Measurements from ENCODE around the gene DHRS7. TPM values are rescaled to one million over a fixed set of nuclear protein-coding genes. Genes with fewer than 3 reads are reported as not detected.

DHRS7 gene
- total and polyA plus RNA-seq, 2 experiments from 2014 or later = 39.3 to 39.4 TPM

GRCh38 chr14:60165547-60165876 lies 314 bp upstream of the DHRS7 start (continued):
- TF ChIP-seq, protein P1, sequence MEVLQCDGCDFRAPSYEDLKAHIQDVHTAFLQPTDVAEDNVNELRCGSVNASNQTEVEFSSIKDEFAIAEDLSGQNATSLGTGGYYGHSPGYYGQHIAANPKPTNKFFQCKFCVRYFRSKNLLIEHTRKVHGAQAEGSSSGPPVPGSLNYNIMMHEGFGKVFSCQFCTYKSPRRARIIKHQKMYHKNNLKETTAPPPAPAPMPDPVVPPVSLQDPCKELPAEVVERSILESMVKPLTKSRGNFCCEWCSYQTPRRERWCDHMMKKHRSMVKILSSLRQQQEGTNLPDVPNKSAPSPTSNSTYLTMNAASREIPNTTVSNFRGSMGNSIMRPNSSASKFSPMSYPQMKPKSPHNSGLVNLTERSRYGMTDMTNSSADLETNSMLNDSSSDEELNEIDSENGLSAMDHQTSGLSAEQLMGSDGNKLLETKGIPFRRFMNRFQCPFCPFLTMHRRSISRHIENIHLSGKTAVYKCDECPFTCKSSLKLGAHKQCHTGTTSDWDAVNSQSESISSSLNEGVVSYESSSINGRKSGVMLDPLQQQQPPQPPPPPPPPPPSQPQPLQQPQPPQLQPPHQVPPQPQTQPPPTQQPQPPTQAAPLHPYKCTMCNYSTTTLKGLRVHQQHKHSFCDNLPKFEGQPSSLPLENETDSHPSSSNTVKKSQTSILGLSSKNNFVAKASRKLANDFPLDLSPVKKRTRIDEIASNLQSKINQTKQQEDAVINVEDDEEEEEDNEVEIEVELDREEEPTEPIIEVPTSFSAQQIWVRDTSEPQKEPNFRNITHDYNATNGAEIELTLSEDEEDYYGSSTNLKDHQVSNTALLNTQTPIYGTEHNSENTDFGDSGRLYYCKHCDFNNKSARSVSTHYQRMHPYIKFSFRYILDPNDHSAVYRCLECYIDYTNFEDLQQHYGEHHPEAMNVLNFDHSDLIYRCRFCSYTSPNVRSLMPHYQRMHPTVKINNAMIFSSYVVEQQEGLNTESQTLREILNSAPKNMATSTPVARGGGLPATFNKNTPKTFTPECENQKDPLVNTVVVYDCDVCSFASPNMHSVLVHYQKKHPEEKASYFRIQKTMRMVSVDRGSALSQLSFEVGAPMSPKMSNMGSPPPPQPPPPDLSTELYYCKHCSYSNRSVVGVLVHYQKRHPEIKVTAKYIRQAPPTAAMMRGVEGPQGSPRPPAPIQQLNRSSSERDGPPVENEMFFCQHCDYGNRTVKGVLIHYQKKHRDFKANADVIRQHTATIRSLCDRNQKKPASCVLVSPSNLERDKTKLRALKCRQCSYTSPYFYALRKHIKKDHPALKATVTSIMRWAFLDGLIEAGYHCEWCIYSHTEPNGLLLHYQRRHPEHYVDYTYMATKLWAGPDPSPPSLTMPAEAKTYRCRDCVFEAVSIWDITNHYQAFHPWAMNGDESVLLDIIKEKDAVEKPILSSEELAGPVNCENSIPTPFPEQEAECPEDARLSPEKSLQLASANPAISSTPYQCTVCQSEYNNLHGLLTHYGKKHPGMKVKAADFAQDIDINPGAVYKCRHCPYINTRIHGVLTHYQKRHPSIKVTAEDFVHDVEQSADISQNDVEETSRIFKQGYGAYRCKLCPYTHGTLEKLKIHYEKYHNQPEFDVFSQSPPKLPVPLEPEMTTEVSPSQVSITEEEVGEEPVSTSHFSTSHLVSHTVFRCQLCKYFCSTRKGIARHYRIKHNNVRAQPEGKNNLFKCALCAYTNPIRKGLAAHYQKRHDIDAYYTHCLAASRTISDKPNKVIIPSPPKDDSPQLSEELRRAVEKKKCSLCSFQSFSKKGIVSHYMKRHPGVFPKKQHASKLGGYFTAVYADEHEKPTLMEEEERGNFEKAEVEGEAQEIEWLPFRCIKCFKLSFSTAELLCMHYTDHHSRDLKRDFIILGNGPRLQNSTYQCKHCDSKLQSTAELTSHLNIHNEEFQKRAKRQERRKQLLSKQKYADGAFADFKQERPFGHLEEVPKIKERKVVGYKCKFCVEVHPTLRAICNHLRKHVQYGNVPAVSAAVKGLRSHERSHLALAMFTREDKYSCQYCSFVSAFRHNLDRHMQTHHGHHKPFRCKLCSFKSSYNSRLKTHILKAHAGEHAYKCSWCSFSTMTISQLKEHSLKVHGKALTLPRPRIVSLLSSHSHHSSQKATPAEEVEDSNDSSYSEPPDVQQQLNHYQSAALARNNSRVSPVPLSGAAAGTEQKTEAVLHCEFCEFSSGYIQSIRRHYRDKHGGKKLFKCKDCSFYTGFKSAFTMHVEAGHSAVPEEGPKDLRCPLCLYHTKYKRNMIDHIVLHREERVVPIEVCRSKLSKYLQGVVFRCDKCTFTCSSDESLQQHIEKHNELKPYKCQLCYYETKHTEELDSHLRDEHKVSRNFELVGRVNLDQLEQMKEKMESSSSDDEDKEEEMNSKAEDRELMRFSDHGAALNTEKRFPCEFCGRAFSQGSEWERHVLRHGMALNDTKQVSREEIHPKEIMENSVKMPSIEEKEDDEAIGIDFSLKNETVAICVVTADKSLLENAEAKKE (CRISPR knock-in tag; IDR thresholded peaks at IDR 0.05) = no peak
- TF ChIP-seq, protein P2, sequence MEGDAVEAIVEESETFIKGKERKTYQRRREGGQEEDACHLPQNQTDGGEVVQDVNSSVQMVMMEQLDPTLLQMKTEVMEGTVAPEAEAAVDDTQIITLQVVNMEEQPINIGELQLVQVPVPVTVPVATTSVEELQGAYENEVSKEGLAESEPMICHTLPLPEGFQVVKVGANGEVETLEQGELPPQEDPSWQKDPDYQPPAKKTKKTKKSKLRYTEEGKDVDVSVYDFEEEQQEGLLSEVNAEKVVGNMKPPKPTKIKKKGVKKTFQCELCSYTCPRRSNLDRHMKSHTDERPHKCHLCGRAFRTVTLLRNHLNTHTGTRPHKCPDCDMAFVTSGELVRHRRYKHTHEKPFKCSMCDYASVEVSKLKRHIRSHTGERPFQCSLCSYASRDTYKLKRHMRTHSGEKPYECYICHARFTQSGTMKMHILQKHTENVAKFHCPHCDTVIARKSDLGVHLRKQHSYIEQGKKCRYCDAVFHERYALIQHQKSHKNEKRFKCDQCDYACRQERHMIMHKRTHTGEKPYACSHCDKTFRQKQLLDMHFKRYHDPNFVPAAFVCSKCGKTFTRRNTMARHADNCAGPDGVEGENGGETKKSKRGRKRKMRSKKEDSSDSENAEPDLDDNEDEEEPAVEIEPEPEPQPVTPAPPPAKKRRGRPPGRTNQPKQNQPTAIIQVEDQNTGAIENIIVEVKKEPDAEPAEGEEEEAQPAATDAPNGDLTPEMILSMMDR (conservative IDR thresholded peaks at IDR 0.05; ENCODE audit: low read depth in 2 of 2) = no peak
- TF ChIP-seq REST (IDR thresholded peaks at IDR 0.05; ENCODE audit: unreplicated experiment) (no peak), CREB1 (CRISPR knock-in tag; IDR thresholded peaks at IDR 0.05; ENCODE audit: low read depth) (no peak), EZH2 (IDR thresholded peaks at IDR 0.05; ENCODE audit: low read depth, unreplicated experiment) (no peak)
